Body of pancreas (tissue), 4 donors: Measurements from ENCODE around the gene MCF2L2.

ENCODE experiments used
- CTCF ChIP-seq, 7 experiments: fragments of 450-650 bp in 4 of 7; fragments of 200-600 bp in 3 of 7; sonication (generic) in 3 of 7; IDR thresholded peaks; one replicate each; pipeline ENCODE4 v1.5.1; 2016 to 2019; ENCODE audit warnings: antibody characterized with exemption in 7 of 7
- POLR2A ChIP-seq, 3 donors: fragments of 450-650 bp; IDR thresholded peaks; one replicate each; pipeline ENCODE4 v1.6.1; 2016; ENCODE audit warnings: antibody characterized with exemption in 3 of 3, mild to moderate bottlenecking in 2 of 3

- TF ChIP-seq CTCF (IDR thresholded peaks at IDR 0.05) (no peak), POLR2A (IDR thresholded peaks at IDR 0.05) (no peak)
These were observed 256.3 kb downstream of the MCF2L2 start for GRCh38 chr3:183172051-183172639.
